ENCODE results near the gene TRAF3IP3.

Gene TRAF3IP3, protein sequence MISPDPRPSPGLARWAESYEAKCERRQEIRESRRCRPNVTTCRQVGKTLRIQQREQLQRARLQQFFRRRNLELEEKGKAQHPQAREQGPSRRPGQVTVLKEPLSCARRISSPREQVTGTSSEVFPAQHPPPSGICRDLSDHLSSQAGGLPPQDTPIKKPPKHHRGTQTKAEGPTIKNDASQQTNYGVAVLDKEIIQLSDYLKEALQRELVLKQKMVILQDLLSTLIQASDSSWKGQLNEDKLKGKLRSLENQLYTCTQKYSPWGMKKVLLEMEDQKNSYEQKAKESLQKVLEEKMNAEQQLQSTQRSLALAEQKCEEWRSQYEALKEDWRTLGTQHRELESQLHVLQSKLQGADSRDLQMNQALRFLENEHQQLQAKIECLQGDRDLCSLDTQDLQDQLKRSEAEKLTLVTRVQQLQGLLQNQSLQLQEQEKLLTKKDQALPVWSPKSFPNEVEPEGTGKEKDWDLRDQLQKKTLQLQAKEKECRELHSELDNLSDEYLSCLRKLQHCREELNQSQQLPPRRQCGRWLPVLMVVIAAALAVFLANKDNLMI

DNA sequence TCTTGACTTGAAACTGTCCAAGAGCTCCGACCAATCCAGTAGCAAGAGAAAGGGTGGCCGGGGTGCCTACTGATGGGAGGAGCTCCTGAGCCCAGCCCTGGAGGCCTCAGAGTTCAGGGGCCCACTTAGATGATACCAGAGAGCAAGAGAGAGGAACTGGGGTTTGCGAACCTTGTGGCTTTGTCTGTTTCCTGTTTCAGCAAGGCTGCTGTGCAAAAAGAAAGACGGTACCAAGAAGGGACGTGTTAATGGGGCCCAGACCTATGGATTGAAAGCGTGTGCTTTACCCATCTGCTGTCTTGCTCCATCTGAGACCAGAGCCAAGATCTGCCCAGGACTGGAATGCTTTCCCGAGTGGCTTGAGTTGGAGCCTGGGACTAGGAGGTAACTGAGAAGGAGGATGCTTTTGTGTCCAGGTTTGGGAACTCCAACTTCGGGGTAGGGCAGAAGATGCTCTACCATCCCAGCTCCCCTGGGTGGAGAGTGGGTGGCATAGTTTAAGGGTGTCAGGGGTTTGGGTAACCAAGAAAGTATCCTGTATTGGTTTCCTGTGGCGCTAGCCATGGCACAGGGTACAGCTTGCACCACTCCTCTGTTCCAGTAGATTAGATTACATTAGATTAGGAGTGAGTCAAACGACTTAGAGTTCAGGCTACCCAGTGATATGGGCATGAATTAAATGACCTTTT is at the start of gene TRAF3IP3:
Gene TRAF3IP3, plus strand, starts transcription at position 128 of the 689 bp plus-strand sequence. CDS start 3,987 bp downstream, outside the sequence.
- in situ Hi-C loops (cut with MboI; ENCODE audit: low sequenced_read_pairs), result no loop called here

GRCh38 chr1:209706622-209707021 is 49.2 kb upstream of the TRAF3IP3 start:
- in situ Hi-C loops (cut with MboI; ENCODE audit: low sequenced_read_pairs), result no loop called here

DNA sequence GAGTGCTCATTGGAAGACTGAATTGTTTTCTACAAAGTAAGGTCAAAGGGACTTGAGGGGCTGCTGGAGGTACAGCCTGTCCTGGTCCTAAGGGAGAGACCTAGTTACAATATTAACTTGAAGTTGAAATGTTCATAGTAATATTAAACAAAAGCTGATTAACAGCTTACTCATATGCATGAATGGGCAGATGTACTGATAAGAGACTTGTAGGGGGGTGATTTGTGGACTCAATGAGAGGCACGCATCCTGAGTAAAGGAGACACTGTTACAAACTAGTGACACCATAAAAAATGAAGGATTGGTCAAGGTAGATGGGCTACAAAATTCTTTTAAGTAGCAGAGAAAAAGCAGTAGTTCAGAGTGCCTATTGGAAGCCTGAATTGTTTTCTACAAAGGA is 48.5 kb upstream of the TRAF3IP3 start:
- in situ Hi-C loops (cut with MboI; ENCODE audit: low sequenced_read_pairs), result no loop called here

- in situ Hi-C loops (cut with MboI; ENCODE audit: low sequenced_read_pairs), result no loop called here
These were observed 47.6 kb upstream of the TRAF3IP3 start for GRCh38 chr1:209708297-209708696.

DNA sequence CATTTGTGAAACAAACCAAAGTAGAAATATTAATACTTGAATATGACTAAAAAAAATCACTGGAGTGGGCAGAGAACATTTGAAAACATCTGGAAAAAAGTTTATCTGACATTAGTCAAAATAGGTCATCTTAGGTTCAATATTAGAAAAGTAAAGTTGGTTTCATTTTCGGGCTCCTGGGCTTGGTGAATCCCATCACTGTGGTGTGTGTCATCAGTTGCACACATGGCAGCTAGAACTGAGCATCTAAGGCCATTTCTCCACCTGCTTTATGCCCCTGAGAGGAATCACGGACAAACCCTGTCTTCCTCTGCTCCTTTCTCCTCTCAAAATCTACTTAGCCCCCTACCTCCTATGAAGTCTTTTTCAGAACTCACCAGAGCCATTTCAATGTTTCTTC is 45.8 kb upstream of the TRAF3IP3 start:
- in situ Hi-C loops (cut with MboI; ENCODE audit: low sequenced_read_pairs), result no loop called here

DNA sequence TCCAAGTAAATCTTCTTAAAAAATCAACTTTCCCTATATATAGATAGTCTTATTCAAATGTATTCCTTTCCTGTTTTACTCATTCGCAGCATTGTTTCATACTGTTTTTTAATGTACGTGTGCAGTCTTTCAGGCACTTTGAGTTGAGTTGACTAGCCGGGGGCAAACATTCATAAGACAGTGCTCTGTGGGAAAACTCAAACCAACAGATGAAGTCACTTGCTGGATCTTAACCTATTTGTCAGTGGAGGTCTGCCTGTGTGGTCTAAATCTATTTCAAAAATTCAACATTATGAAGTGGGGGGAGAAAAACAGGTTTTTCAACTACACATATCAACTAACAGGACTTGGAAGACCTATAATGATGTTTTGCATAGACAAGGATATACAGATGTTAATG is 45.0 kb upstream of the TRAF3IP3 start:
- in situ Hi-C loops (cut with MboI; ENCODE audit: low sequenced_read_pairs), result no loop called here

GRCh38 chr1:209714338-209714737 is 41.5 kb upstream of the TRAF3IP3 start:
- in situ Hi-C loops (cut with MboI; ENCODE audit: low sequenced_read_pairs), result no loop called here

DNA sequence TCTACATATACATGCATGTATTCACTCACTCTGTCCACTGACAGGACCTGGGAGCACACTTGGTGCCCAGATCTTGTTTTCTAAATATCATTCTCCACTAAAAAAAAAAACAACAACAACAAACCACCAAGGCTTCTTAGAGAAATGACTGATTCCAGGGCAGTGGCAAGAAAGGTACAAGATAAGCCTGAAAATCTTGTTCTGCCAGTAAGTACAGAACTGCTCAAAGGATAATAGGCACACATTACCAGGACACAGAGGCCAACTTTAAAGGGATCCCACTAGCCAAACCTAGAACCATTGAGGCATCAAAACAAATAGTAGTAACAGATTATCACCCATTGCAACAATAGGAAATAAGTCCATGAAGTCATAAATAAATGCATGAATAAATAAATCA is 40.5 kb upstream of the TRAF3IP3 start:
- in situ Hi-C loops (cut with MboI; ENCODE audit: low sequenced_read_pairs), result no loop called here

GRCh38 chr1:209717818-209718217 is 38.0 kb upstream of the TRAF3IP3 start:
- in situ Hi-C loops (cut with MboI; ENCODE audit: low sequenced_read_pairs), result no loop called here

DNA sequence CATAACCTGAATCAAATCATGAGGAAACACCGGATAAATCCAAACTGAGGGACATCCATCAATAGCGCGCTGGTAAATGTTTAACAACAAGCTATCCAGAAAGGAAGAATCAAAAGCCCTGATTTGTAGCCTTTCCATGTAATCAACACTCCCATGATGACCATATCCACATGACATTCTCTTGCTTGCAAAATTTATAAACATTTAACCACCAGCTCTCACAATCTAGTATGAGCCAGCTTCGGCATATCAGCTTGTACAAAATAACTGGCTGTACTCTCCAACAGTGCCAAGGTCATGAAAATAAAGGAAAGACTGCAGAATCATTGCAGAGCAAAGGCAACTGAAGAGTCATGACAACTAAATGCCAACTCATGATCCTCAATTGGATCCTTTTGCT is 35.5 kb upstream of the TRAF3IP3 start:
- in situ Hi-C loops (cut with MboI; ENCODE audit: low sequenced_read_pairs), result no loop called here

DNA sequence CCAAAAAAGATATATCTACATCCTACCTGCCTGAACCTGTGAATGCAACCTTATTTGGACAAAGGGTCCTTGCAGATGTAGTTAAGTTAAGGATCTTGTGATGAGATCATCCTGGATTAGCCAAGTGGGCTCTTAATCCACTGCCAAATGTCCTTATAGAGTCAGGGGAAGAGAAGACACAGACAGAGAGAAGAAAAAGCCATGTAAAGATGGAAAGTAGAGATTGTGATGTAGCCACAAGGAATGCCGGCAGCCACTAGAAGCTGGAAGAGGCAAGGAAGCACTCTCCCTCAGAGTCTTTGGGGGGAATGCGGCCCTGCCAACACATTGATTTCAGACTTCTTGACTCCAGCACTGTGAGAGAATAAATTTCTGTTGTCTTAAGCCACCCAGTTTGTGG is 35.0 kb upstream of the TRAF3IP3 start:
- in situ Hi-C loops (cut with MboI; ENCODE audit: low sequenced_read_pairs), result no loop called here

DNA sequence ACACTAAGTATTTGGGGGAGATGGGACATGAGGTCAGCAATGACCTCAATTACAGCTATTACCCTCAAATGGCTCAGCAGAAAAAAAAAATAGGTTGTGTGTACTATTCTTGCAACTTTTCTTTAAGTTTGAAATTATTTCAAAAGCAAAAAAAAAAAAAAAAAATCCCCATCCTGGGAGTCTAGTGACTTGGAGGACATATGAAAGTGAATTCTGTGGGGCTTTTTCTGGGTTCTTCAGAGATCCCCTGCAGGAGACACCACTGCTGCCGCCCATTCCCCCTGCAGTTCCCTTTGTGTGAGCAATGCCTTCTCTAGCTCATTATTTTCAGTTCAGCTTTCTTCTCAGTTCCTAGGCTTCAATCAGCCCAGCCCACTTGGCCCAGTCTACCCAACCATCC is 34.5 kb upstream of the TRAF3IP3 start:
- in situ Hi-C loops (cut with MboI; ENCODE audit: low sequenced_read_pairs), result no loop called here

DNA sequence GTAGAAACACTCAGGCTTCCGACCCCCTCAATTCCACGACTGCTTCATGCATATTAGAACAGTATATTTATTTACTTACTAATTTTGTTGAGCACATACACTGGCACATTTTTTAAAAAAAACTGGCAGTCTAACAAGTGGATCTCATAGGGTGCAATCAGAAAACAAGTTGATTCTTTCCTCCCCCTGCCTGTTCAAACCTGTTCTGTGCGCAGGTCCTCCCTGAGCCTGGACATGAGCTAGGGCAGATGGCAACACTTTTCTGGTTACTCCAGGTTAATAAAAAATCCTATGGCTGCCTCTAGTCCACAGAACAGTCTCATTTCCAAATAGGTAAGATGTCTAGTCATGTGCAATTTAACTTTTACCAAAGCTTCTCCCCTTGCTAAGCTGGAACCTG is 32.6 kb upstream of the TRAF3IP3 start:
- in situ Hi-C loops (cut with MboI; ENCODE audit: low sequenced_read_pairs), result no loop called here

DNA sequence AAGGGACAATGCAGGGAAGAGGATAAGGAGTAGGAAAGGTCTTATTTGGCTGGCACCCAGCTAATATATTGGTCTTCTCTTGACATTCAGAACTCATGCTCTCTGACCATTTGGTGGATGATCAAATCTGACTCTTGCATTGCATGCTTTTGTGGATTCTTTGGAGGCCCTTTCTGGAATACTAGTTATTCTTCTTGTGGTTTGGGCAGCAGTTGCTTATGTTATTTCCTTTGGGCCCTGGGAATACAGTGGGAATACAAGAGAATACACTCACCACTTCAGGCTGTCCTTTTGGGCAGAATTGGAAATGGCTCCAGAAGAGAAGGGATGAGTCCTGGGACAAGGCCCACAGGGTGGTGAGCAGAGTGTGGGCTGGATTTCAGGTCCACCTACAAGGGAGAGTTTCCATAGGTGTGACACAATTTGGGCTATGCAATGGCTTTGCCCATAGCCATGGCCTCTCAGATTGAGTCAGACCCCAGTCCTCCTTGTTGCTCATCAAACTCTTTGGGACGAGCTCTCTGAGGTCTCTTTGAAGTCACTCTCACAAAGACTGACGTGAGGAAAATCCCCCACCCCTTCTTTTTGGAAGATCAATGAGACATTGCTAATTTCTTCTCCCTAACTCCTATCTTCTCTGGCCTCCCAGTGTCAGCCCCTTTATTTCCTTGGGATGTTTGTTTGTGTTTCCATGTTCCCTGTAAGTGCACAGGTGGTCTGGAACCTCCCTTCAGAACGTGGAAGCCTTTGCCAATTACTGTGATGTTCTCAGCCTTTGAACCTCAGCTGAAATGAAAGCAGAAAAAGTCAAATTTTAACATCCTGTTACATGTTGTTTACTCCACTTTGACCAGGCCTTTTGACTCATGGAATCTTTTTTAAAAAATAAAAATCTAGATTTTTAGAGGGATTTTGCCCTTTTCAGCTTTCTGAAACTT is 31.8 kb upstream of the TRAF3IP3 start:
- in situ Hi-C loops (cut with MboI; ENCODE audit: low sequenced_read_pairs), result no loop called here

- in situ Hi-C loops (cut with MboI; ENCODE audit: low sequenced_read_pairs), result no loop called here
These were observed 28.6 kb upstream of the TRAF3IP3 start for GRCh38 chr1:209727286-209727685.

DNA sequence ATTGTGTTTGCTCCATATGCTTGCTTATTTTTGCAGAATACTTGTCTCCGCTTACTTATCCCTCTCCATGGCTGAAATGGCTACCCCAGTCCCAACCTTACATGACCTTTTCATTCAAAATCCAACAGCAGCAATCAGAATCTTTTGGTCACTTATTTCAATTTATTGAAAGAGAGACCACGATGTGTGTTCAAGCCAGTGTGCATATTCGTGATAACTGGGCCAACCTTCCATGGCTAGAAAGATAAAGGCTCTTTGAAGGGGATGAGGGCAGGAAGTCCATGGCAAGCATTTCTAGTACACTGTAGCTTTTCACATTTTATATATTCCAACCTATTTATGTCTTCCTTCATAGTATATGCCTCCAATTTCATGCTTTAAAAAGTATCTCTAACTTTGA is 28.1 kb upstream of the TRAF3IP3 start:
- in situ Hi-C loops (cut with MboI; ENCODE audit: low sequenced_read_pairs), result no loop called here

GRCh38 chr1:209728466-209728865 is 27.4 kb upstream of the TRAF3IP3 start:
- in situ Hi-C loops (cut with MboI; ENCODE audit: low sequenced_read_pairs), result no loop called here

- in situ Hi-C loops (cut with MboI; ENCODE audit: low sequenced_read_pairs), result no loop called here
These were observed 26.4 kb upstream of the TRAF3IP3 start for GRCh38 chr1:209729436-209729835.

DNA sequence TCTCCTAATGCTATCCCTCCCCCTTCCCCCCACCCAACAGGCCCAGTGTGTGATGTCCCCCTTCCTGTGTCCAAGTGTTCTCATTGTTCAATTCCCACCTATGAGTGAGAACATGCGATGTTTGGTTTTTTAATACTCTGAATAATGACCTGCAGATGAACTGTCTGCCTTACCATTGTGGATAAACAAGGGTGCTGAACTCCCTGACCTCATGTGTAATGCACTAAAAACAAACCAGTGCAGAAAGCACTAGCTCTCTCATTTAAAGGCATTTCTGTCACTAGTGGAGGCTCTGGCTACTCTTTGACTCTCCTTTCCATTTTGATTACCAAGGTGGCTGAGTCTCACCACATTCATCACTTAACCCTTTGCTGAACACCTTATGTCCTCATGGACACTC is 23.1 kb upstream of the TRAF3IP3 start:
- in situ Hi-C loops (cut with MboI; ENCODE audit: low sequenced_read_pairs), result no loop called here

- in situ Hi-C loops (cut with MboI; ENCODE audit: low sequenced_read_pairs), result no loop called here
These were observed 22.3 kb upstream of the TRAF3IP3 start for GRCh38 chr1:209733409-209734192.

Data from HL-60/S4 treated with retinoic acid at 250 ng/mL for 4 days and 3 days (cell line).